Mesenteric fat pad (tissue), 1 donor: ENCODE measurements around the gene SUN3. TPM values are rescaled to one million over a fixed set of nuclear protein-coding genes. Genes with fewer than 3 reads are reported as not detected.
"Not testable (repeated sequence)": the region's sequence is repeated elsewhere in the genome, so short reads cannot be mapped to it uniquely, and the experiment has no call there.

Source experiments
- DNase-seq: peaks from one replicate; pipeline ENCODE4 v3.0.0-alpha.2; 2020; ENCODE audit warnings: low spot score
- total RNA-seq: library from RNA; stranded (reverse); fragmentation: NEBNext Ultra II Directional; extraction: Animal tissue kit (Norgen Biotek cat#: 25700); gene quantifications from one replicate; pipeline ENCODE4 v1.2.1, GENCODE V29; 2021
- donor health status: DM: yes; HTN: yes; CAD: no.

Gene SUN3
- total RNA-seq, 1 donor from 2014 or later: not detected

DNA sequence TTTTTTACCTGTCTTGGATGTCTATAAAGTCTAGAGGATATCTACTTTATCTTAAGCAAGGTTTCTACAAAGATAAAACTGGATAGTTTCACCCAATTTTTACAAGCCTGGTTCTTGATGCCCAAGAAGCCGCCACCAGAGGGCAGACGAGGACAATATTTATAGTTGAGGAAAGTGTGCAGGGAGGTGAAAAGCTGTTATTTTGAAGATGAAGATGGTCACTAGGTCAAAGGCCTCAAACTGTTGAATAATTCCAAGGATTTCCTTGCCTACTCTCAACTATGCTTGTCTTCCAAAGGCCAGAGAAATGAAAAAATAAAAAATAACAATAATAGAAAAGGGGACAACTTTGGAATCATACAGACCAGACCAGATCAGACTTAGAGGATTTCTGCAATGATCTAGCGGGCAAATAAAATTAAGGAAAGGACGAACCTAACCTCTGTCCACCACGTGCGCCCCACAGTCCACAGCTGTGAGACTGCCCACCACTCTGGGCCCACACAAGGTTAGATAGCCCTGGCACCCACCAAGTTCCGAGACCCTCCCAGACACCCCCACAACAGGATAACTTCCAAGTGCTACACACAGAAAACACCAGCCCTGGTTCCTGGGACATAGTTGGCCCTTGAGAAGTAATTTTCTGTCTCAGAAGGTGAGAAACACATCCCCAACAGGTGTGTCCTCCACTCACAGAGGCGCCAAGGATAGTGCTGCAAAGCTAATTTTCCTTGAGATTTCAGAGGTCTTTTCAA is 83.5 kb downstream of the SUN3 start:
- DNase-seq: no peak

DNA sequence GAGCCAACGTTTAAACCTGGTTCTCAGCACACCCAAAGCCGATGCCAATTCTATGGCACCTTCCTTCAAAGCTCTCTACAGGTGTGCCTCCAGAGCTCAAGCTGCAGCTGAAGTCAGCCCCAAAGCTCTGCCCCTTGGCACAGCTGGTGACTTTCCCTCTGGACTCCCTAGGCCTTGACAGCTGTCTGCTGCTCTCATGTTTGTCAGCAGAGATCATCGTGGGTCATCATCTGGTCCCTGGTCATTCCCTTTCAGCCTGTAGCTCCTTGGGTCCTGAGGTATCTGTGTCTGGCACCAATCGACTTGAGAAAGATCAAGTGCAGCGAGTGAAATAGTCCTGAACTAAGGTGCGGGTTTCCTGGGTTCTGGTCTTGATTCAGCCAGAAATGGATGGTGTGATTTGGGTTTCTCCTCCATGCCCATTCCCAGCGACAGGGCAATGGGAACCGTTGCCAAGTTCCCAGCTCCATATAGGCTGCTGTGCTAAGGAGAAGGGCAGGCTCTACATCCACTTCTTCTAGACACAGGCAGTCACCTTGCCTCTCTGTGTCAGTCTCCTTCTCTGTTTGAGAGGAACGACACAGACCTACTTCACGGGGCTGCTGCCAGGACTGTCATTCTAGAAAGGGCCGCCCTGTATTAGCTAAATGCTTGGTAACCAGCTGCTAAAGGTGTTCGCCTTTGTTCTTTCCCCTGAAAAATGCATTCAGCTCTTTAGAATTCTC is 84.2 kb downstream of the SUN3 start:
- DNase-seq: no peak

DNA sequence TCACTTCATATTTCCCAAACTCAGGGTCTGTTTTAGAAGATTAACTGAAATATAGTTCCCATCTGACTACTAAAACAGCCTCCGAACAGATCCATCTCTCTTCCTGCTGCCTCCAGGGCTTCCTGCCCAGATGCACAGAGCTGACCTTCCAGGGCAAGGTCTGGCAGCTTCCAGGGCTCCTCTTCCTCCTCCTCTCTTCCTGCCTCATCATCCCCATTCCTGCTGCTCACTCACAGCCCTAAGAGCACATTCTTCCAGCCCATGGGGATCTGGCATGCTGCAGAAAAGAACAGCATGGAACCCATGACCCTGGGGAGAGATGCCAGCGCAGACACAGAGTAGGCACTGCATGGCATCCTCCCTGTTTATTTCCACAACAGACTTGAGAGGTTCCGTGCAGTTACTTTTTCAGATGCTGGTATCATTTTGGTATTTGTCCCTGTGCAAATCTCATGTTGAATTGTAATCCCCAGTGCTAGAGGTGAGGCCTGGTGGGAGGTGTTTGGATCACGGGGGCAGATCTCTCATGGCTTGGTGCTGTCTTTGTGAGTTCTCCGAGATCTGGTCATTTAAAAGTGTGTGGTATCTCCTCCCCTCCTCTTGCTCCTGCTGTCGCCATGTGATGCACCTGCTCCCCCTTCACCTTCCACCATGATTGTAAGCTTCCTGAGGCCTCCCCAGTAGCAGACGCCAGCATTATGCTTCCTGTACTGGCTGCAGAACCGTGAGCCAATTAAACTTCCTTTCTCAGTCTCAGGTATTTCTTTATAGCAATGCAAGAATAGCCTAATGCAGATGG is 85.0 kb downstream of the SUN3 start:
- no peak for DNase-seq

DNA sequence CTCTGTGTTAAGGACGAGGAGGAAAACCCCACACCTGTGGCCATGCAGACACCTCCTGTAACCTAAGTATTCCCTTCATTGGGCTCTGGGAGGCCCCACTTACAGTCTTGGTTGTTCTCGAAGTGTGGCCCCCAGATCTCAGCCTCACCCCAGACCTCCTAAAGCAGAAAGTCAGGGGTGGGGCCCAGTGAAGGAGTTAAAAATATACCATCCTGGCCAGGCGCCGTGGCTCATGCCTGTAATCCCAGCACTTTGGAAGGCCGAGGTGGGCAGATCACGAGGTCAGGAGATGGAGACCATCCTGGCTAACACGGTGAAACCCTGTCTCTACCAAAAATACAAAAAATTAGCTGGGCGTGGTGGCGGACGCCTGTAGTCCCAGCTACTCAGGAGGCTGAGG is 86.3 kb downstream of the SUN3 start:
- DNase-seq: not testable (repeated sequence)

DNA sequence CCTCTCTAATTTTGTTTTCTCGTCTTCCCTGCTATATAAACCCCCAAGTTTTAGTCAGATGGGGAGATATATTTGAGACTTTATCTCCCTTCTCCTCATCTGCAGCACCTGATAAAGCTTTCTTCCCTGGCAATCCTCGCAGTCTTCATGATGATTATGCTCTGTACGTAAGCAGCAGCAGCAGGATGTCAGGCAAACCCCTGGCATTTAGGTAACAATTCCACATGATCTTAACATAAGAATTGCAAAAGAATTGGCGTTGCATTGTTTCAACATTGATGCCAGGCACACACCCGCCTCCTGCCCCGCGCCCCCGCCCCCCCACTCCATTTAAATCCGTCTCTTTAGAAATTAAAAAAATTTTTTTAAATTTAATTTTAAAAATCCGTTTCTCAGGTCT is 86.8 kb downstream of the SUN3 start:
- no peak for DNase-seq

DNA sequence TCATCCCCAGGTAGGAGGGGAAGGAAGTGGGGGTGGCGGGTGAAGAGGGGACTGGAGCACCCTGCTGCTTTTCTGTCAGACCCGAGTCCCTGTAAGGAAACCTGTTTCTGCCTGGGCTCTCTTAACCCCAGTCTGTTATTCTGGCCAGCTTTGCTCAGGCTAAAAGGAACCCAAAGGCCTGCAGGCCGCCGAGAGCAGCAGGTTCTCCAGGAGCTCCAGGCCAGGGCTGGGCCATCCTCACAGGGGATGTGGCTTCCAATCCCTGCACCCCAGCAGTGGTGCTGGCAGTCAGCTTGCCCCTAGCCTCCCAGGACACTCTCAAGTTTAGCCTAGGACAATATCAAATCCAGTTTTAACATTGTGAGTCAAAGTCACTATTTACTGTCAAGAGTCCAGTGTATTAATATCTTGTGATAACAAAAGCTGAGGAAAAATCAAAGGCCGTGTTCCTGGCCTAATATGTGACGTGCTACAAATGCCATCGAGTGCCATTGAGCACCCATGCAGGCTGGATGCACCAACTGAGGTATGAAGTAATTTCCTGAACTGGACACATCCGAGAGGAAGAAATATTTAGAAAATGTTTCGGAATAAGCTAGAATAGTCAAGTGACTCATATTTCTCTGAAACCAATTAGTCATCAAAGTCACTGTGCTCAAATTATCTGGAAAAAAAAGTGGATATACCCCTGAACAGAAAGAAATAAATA is 87.6 kb downstream of the SUN3 start:
- DNase-seq: no peak

DNA sequence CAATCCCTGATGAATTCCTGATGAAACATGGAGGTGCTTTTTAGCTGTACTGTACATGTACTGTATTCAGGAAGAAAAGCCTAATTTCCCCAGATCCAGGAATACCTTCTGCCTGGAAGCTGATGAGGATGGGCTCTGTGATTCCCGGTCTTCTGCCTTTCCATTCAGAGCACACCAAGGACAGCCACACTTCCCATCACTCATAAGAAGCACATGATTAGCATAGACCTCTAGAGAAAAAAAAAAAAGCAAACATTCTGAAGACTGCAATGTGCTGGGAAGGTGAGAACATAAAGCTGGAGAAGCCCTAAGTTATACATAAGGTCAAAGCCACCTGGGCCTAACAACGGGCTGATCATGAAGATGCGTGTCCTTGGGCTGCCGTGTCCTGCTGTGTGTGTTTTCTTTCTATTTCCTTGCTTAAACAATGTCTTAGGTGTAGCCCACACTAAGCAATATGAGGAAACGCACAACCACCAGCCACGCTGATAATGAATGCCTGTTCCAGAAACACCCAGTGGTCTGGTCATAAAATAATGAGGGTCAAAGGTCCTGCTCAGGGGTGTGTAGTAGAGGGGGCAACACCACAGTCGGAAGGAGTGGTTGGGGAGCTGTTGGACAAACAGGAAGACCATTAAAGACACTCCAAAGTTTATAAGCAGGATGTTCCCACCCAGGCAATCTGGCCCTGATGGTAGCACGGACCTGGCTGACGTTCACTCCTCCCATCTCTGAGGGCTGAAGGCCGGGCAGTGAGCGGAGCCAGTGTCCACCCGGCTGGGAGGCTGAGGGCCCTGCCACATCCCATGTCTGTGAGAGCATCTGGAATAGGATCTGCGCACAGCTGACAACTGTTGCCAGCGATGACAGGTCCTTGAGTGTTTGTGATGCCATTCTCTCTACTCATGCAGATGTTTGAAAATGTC is 88.6 kb downstream of the SUN3 start:
- DNase-seq: no peak

DNA sequence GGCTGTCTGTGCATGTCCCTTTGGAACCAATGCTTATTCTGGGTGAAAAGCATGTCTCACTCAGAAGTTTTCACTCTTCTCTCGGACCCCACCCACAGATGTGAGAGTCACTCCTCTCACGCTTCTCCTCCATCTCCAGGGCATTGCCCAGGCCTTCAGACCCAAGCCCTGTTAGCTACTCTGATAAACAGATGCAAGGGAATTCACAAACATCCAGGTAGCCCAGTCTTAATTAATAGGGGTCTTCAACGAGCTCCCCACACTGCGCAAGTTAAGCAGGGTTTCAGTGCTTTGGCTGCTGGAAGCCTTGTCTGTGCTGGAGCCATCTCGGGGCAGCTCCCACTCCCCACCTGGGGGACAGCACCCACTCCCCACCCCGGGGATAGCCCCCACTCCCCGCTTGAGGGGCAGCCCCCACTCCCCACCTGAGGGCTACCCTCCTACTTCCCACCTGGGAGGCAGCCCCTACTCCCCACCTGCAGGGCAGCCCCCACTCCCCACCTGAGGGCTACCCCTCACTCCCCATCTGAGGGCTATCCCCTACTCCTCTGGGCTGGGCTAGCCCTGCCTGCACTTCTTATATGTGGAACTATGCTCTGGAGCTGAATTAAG is 89.4 kb downstream of the SUN3 start:
- DNase-seq: no peak

DNA sequence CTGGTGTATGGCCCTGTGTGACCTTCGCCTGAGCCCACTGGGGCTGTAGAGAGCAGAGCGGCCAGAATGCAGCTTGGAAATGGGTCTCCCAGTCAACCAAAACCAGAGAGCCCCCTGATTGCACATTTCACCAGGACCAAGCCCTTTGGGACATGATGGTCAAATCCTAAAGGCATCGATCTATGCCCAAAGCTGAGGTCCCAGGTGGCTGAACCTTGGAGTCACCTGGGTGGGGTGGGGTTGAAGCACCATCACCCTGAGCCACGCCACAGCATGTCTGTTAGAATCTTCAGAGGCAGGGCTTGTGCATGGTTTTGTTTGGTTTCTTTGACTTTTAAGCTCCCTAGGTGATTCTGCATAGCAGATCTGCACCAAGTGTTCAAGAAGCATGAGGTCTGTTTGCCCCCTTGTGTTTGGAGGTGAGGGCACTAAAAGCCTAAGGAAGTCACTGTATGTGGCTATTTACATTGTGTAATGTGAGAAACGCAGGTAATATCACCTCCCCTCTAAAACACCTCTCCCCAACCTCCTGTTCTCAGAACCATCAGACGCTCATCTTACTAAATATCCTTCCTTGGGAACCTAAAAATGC is 90.2 kb downstream of the SUN3 start:
- no peak for DNase-seq

DNA sequence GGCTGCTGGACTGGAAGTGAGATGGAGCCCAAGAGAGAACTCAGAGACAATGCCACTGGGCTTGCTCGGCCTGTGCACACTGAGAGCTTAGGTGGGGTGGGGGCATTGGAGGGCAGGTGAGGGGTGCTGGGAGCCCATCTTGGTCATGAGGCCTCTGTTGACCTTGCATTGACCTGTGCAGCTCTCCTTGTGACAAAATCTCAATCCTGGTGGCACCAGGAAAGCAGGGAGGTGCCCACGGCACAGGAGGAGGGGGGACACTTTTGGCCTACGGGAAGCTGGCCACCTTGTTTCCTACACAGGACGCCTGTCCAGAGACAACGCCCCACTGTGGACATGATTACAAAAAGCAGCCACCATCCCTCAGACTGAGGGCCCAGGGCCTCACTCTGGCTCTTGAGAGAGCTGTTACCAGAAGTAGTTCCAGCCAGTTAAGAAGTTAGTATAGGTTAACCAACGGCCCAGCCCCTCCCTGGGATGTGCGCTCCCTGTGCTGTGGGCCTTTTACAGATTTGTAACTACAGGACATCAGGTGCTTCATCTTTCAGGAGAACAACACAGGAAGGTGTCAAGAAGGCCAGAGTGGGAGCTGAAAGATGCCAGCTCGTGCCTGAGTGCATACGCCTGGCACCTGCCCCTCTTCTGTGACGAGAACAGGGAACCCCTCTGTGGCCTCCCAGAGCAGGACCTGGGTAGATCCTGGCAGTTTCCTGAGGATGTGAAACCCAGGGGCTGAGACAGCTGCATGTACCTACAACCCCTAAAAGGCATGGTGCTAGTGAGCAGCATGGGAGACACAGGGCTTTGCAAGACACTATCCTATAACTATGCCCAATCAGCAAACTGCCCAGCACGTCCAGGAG is 91.0 kb downstream of the SUN3 start:
- DNase-seq: no peak

Other genes starting within 250 kb of the SUN3 start
- 0.58 TPM for gene PKD1L1, start 80.6 kb downstream of the SUN3 start, total RNA-seq
- gene HUS1, start 49.5 kb downstream of the SUN3 start, total RNA-seq: 35.8 TPM
- not detected for gene C7orf57, start 6.4 kb upstream of the SUN3 start, total RNA-seq
- gene UPP1, start 60.2 kb upstream of the SUN3 start, total RNA-seq: 68.9 TPM
- gene ABCA13, start 142.4 kb upstream of the SUN3 start, total RNA-seq: 0.67 TPM